NCI-H2107 (cell line): ENCODE results near the gene HSFX1.

Source experiments
- DNase-seq: peaks from one replicate; lab custom pipeline; 2025; lab: John Stamatoyannopoulos, UW

Gene HSFX1

GRCh38 chrX:149804102-149804501 is 30.2 kb downstream of the HSFX1 start:
- no peak for DNase-seq

GRCh38 chrX:149807747-149808458 is 34.0 kb downstream of the HSFX1 start:
- DNase-seq = no peak

- no peak for DNase-seq
These were observed 44.8 kb downstream of the HSFX1 start for GRCh38 chrX:149818652-149819051.

DNA sequence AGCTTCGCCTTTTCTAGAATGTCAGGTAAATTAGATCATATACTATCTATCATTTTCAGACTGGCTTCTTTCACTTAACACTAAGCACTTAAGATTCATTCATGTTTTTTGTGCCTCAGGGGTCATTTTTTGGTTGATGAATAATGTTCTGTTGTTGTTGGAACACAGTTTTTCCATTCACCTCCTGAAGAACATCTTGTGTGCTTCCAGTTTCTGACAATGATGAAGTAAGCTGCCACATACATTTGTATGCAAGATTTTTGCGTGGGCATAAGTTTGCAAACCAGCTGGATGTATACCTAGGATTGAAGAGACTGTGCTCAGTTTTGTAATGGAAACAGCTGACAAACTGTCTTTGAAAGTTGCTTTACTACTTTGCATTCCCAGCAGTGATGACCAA is 45.5 kb downstream of the HSFX1 start:
- DNase-seq = no peak

GRCh38 chrX:149825424-149825823 is 51.6 kb downstream of the HSFX1 start:
- DNase-seq = no peak
